OCI-LY7 (cell line): ENCODE measurements around the gene CBX8. TPM values are rescaled to one million over a fixed set of nuclear protein-coding genes. Genes with fewer than 3 reads are reported as not detected.

Experiments
- BruUV-seq: library from RNA; stranded (reverse); fragments of 400-500 nt; replicated peaks from 2 replicates; lab custom pipeline; 2021; lab: Mats Ljungman, UMichigan
- CTCF ChIA-PET: fragments of 300-600 bp; sonication (Branson Sonifier 250); formaldehyde crosslinking; loops from one replicate; lab custom pipeline; 2022; ENCODE audit warnings: antibody characterized with exemption; ENCODE audit not compliant: unreplicated experiment; lab: Charles Lee
- POLR2A ChIA-PET: fragments of 300-600 bp; sonication (Branson Sonifier 250); formaldehyde crosslinking; loops from one replicate; lab custom pipeline; 2022; ENCODE audit warnings: antibody characterized with exemption; lab: Charles Lee
- DNase-seq: peaks from one replicate; pipeline ENCODE4 v3.0.0-alpha.2; 2015; ENCODE audit warnings: low spot score
- H2AFZ ChIP-seq: fragments of 200-600 bp; sonication (generic), shearing (Covaris generic); 2 replicates; pipeline ENCODE4 v1.6.1; 2014; ENCODE audit warnings: mild to moderate bottlenecking, antibody characterized with exemption, low read length, moderate library complexity
- H3K27ac ChIP-seq: fragments of 200-600 bp; sonication (generic); 2 replicates; pipeline ENCODE4 v1.5.1; 2014; ENCODE audit warnings: mixed run types, low read depth, mild to moderate bottlenecking, moderate library complexity, low read length, inconsistent platforms; ENCODE audit not compliant: poor library complexity, severe bottlenecking
- H3K36me3 ChIP-seq: fragments of 200-600 bp; sonication (generic); 2 replicates; pipeline ENCODE4 v1.6.1; 2014; ENCODE audit warnings: mild to moderate bottlenecking, antibody characterized with exemption, low read length, moderate library complexity, mixed read lengths; ENCODE audit not compliant: insufficient read depth
- H3K4me1 ChIP-seq: fragments of 200-600 bp; sonication (generic); 2 replicates; pipeline ENCODE4 v1.5.1; 2014; ENCODE audit warnings: mild to moderate bottlenecking, low read length; ENCODE audit not compliant: insufficient read depth, poor library complexity, severe bottlenecking
- H3K4me2 ChIP-seq: fragments of 200-600 bp; sonication (generic); 2 replicates; pipeline ENCODE4 v1.6.1; 2014; ENCODE audit warnings: mild to moderate bottlenecking, low read length
- H3K4me3 ChIP-seq: fragments of 200-600 bp; sonication (generic); 2 replicates; pipeline ENCODE4 v1.5.1; 2014; ENCODE audit warnings: mild to moderate bottlenecking, low read depth, low read length; ENCODE audit not compliant: poor library complexity, severe bottlenecking
- H3K79me2 ChIP-seq: fragments of 200-600 bp; sonication (generic); 2 replicates; pipeline ENCODE4 v1.6.1; 2016; ENCODE audit warnings: low read depth, mild to moderate bottlenecking, low read length, moderate library complexity, mixed read lengths; ENCODE audit not compliant: insufficient read depth
- H3K9me2 ChIP-seq: fragments of 200-600 bp; sonication (generic); 2 replicates; pipeline ENCODE4 v1.6.1; 2016; ENCODE audit warnings: mild to moderate bottlenecking, low read length, mixed read lengths; ENCODE audit not compliant: insufficient read depth
- H3K9me3 ChIP-seq: fragments of 200-600 bp; sonication (generic); 2 replicates; pipeline ENCODE4 v1.6.1; 2014; ENCODE audit warnings: mild to moderate bottlenecking, mixed run types, low read length, mixed read lengths
- H4K20me1 ChIP-seq: fragments of 200-600 bp; sonication (generic); 2 replicates; pipeline ENCODE4 v1.6.1; 2014; ENCODE audit warnings: mild to moderate bottlenecking, antibody characterized with exemption, low read length, moderate library complexity, mixed read lengths; ENCODE audit not compliant: insufficient read depth
- EZH2phosphoT487 ChIP-seq: fragments of 200-600 bp; sonication (generic); IDR thresholded peaks from 2 replicates; pipeline ENCODE4 v1.6.1; 2018; ENCODE audit warnings: low read depth, borderline replicate concordance, mild to moderate bottlenecking, mixed run types, antibody characterized with exemption, low read length, moderate library complexity, mixed read lengths
- intact Hi-C: fragments of 100-400 bp; cut with micrococcal nuclease; formaldehyde crosslinking; loops from one replicate; pipeline ENCODE4 v1.10.0; 2022; ENCODE audit not compliant: unreplicated experiment
- total RNA-seq, 2 experiments: library from RNA; depleted of rRNA in 1 of 2; stranded (reverse); fragments of >200 nt in 1 of 2; shearing (Covaris generic) in 1 of 2; gene quantifications; 2 replicates each; pipeline ENCODE4 v1.2.3, GENCODE V29; 2014 to 2022
- TF ChIP-seq, protein P1 (sequence below): fragments of 200-600 bp; sonication (generic); conservative IDR thresholded peaks from 2 replicates; pipeline ENCODE4 v1.5.1; 2014; ENCODE audit warnings: mild to moderate bottlenecking, antibody characterized with exemption, low read length, moderate library complexity, mixed read lengths

The CBX8 gene
- total RNA-seq, 2 experiments from 2014 or later: 7.5 to 16.3 TPM

DNA sequence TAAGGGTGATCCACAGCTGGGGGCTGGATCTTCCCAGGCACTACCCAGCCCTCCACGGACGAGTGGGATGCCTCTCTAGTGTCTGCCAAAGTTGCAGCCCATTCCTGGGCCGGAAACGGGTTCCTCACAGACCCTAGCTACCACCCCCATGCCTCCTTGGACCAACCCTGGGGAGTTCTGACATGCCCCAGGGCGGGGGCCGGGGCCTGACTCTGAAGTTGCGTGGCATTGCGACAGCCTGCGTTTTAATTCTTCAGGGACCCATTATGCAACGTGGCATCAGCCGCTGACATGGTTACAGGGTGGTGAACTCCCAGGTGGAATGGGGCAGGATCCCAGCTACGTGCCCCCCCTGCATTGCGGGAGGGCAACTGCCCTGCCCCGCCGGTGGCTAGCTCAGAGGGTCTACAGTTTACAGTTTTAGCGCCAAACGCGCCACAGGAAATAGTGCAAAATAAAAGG, 39.7 kb upstream of the CBX8 start:
- peaks cover 59% of the 10 kb centered on the region for H3K36me3 ChIP-seq
- no peak overlapping the region for H2AFZ ChIP-seq
- no peak for TF ChIP-seq EZH2phosphoT487
- TF ChIP-seq, protein P1, sequence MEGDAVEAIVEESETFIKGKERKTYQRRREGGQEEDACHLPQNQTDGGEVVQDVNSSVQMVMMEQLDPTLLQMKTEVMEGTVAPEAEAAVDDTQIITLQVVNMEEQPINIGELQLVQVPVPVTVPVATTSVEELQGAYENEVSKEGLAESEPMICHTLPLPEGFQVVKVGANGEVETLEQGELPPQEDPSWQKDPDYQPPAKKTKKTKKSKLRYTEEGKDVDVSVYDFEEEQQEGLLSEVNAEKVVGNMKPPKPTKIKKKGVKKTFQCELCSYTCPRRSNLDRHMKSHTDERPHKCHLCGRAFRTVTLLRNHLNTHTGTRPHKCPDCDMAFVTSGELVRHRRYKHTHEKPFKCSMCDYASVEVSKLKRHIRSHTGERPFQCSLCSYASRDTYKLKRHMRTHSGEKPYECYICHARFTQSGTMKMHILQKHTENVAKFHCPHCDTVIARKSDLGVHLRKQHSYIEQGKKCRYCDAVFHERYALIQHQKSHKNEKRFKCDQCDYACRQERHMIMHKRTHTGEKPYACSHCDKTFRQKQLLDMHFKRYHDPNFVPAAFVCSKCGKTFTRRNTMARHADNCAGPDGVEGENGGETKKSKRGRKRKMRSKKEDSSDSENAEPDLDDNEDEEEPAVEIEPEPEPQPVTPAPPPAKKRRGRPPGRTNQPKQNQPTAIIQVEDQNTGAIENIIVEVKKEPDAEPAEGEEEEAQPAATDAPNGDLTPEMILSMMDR: no peak
- H3K4me2 ChIP-seq: peak overlapping the region; percentile 91
- POLR2A ChIA-PET: interaction anchor here (0.7 to 2.3 kb wide), 6 partner anchors 8 to 40 kb away, joined by 3 to 20 read pairs (median 4); partner anchors contain the start of gene CBX8
- H3K79me2 ChIP-seq: peaks cover 37% of the 10 kb centered on the region
- H3K4me1 ChIP-seq: peaks cover 27% of the 10 kb centered on the region
- peak overlapping the region; percentile 91 for H3K27ac ChIP-seq
- peaks cover 13% of the 10 kb centered on the region; the same call in 1 of the 2 replicates for H4K20me1 ChIP-seq
- intact Hi-C loops: loop anchor here (5.0 kb wide), 1 partner anchor 156 kb away; no protein-coding TSS in a partner anchor
- BruUV-seq: no TSS peak
- H3K4me3 ChIP-seq: peak overlapping the region; percentile 84
- H3K9me3 ChIP-seq: no peaks in the 10 kb centered on the region
- DNase-seq: no peak
- H3K9me2 ChIP-seq: no peaks in the 10 kb centered on the region
- CTCF ChIA-PET: interaction anchor here (1.1 to 2.3 kb wide), 5 partner anchors 16 to 47 kb away, joined by 3 to 14 read pairs (median 4); partner anchors contain the start of gene CBX8

DNA sequence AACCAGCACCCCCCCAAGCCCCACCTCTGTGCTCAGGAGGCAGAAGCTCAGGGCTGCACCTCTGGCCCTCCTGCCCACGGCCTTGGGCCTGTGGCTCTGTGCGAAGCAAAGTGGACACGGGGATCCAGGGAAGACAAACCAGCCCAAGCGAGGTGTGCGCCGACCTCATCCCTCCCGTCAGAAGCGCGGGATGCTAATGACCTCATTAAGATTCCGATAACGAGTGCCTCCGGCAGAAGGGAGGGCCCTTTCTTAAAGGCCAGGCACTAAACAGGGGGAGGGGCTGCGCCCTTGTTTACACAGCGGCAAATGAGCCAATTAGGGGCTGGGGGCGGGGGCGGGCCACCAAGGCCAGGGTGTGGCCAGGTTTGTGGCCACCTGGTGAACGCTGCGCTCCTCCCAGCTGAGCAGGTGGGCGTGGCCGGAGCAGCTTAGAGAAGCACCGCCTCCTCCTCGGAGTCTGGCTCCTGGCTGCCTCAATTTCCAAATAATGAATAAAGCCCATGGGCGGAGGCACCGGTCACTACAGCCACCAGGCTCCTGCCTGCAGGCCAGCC, 39.2 kb upstream of the CBX8 start:
- no TSS peak for BruUV-seq
- peak overlapping the region; percentile 91 for H3K27ac ChIP-seq
- CTCF ChIA-PET: interaction anchor here (0.6 to 2.3 kb wide), 4 partner anchors 18 to 47 kb away, joined by 3 to 14 read pairs (median 4); partner anchors contain the start of gene CBX8
- peak; percentile 69 for DNase-seq
- H3K79me2 ChIP-seq: peaks cover 37% of the 10 kb centered on the region
- peak overlapping the region; percentile 91 for H3K4me2 ChIP-seq
- POLR2A ChIA-PET: interaction anchor here (1.1 to 2.3 kb wide), 4 partner anchors 14 to 39 kb away, joined by 3 to 20 read pairs (median 6); partner anchors contain the start of gene CBX8
- TF ChIP-seq, protein P1: no peak
- TF ChIP-seq EZH2phosphoT487: no peak
- intact Hi-C loops: loop anchor here (5.0 kb wide), 1 partner anchor 156 kb away; no protein-coding TSS in a partner anchor
- no peak overlapping the region for H2AFZ ChIP-seq
- H3K4me1 ChIP-seq: peaks cover 27% of the 10 kb centered on the region
- no peaks in the 10 kb centered on the region for H3K9me3 ChIP-seq
- peaks cover 13% of the 10 kb centered on the region; the same call in 1 of the 2 replicates for H4K20me1 ChIP-seq
- peaks cover 59% of the 10 kb centered on the region for H3K36me3 ChIP-seq
- peak overlapping the region; percentile 84 for H3K4me3 ChIP-seq
- H3K9me2 ChIP-seq: no peaks in the 10 kb centered on the region
